ENCODE measurements around the gene RPL39.

- TF ChIP-seq POLR2AphosphoS5 (IDR thresholded peaks at IDR 0.05; ENCODE audit: low read depth) (peak; percentile 82), SPI1 (IDR thresholded peaks at IDR 0.05; ENCODE audit: borderline replicate concordance, low read depth) (no peak)
- TF ChIP-seq, protein P1, sequence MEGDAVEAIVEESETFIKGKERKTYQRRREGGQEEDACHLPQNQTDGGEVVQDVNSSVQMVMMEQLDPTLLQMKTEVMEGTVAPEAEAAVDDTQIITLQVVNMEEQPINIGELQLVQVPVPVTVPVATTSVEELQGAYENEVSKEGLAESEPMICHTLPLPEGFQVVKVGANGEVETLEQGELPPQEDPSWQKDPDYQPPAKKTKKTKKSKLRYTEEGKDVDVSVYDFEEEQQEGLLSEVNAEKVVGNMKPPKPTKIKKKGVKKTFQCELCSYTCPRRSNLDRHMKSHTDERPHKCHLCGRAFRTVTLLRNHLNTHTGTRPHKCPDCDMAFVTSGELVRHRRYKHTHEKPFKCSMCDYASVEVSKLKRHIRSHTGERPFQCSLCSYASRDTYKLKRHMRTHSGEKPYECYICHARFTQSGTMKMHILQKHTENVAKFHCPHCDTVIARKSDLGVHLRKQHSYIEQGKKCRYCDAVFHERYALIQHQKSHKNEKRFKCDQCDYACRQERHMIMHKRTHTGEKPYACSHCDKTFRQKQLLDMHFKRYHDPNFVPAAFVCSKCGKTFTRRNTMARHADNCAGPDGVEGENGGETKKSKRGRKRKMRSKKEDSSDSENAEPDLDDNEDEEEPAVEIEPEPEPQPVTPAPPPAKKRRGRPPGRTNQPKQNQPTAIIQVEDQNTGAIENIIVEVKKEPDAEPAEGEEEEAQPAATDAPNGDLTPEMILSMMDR (IDR thresholded peaks at IDR 0.05; ENCODE audit: insufficient read depth, low read length): peak; percentile 15
Measured at GRCh38 chrX:119784747-119785446, 6.5 kb downstream of the RPL39 start.
